Osteoblast (primary cell): Measurements from ENCODE around the gene KANTR. TPM values are rescaled to one million over a fixed set of nuclear protein-coding genes. Genes with fewer than 3 reads are reported as not detected.

Experiments
- DNase-seq: peaks from one replicate; pipeline ENCODE4 v3.0.0; 2011; ENCODE audit warnings: low spot score, mixed read lengths; ENCODE audit not compliant: insufficient read length; ENCODE audit errors: missing footprints
- H2AFZ ChIP-seq: 2 replicates; pipeline ENCODE4 v1.6.0; 2011; ENCODE audit warnings: mild to moderate bottlenecking, low read length
- H3K27ac ChIP-seq: 2 replicates; pipeline ENCODE4 v1.5.1; 2011; ENCODE audit warnings: mild to moderate bottlenecking, low read depth, low read length, moderate library complexity
- H3K27me3 ChIP-seq: 2 replicates; pipeline ENCODE4 v1.6.0; 2012; ENCODE audit warnings: mild to moderate bottlenecking, control low read depth, inconsistent platforms, low read length, moderate library complexity; ENCODE audit not compliant: insufficient read depth
- H3K36me3 ChIP-seq: 2 replicates; pipeline ENCODE4 v1.5.1; 2011; ENCODE audit warnings: mild to moderate bottlenecking, low read length, control low read depth, moderate library complexity; ENCODE audit not compliant: insufficient read depth
- H3K4me1 ChIP-seq: 2 replicates; pipeline ENCODE4 v1.5.1; 2011; ENCODE audit warnings: mild to moderate bottlenecking, low read length, control low read depth, moderate library complexity; ENCODE audit not compliant: insufficient read depth
- H3K4me2 ChIP-seq: 2 replicates; pipeline ENCODE4 v1.6.0; 2011; ENCODE audit warnings: mild to moderate bottlenecking, low read length; ENCODE audit not compliant: insufficient read depth
- H3K4me3 ChIP-seq: fragments of 200-600 bp; sonication (generic); 3 replicates; pipeline ENCODE4 v1.5.1; 2012; ENCODE audit warnings: mild to moderate bottlenecking, low read length, inconsistent platforms; ENCODE audit not compliant: insufficient read depth
- H3K79me2 ChIP-seq: 2 replicates; pipeline ENCODE4 v1.6.0; 2012; ENCODE audit warnings: mild to moderate bottlenecking, low read length, control low read depth, inconsistent platforms; ENCODE audit not compliant: insufficient read depth
- H3K9me3 ChIP-seq: 2 replicates; pipeline ENCODE4 v1.5.1; 2011; ENCODE audit warnings: low read depth, low read length, control low read depth
- H4K20me1 ChIP-seq: 2 replicates; pipeline ENCODE4 v1.6.0; 2012; ENCODE audit warnings: mild to moderate bottlenecking, low read length, control low read depth; ENCODE audit not compliant: insufficient read depth
- total RNA-seq: library from RNA; depleted of rRNA; stranded (reverse); fragments of >200 nt; gene quantifications from 2 replicates; pipeline ENCODE4 v1.2.3, GENCODE V29; 2012
- TF ChIP-seq, protein P1 (sequence below): IDR thresholded peaks from 2 replicates; pipeline ENCODE4 v1.5.1; 2011; ENCODE audit warnings: mild to moderate bottlenecking, low read depth, low read length, moderate library complexity; ENCODE audit errors: extremely low read depth

Gene KANTR
- total RNA-seq, 1 donor: 12.3 TPM

DNA sequence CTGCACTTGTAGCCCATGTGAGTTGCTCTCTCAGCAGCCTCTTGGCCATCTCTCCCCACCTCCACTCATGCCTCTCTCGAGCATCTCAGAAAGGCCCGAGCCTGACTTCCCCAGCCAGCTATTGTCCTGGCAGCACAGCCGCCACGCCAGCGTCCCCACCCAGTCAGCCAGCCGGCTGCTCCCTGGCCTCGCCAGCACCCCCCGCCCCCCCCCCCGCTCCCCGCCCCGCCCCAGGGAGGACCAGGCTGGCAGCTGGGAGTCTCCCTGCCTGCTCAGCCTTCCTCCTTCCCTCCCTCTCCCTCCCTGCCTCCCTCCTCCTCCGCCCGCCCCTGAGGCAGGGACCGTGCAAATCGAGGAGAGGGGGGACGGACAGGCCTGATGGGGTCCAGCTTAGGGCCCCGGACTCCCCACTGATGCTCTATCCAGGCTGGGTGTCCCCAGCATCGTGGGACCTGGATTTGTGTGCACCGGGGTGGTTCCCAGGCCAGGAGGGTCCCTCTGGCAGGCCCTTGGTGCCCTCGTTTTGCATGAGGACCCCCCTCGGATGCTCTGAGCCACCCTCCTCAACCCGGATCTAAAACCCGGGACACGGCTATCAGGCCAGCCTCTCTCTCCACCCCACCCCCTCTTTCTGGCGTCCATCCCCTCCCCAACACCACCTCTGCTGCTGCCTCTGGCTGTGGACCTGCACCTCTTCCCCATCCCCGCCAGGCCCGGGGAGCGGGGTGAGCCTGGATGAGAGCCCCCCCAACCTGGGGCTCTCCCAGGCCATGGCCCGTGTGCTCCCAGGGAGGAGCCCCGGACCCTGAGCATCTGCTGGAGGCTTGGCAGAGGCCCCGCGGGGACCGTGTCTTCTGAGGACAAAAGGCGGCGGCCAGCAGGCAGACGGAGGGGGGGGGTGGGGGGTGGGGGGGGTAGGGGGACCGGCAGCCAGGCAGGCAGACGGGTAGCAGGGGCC, 45.5 kb upstream of the KANTR start, which contains the start of gene GPR173:
Gene GPR173 (plus strand): TSS at position 621 of the 958 bp plus-strand sequence. CDS start 27,833 bp downstream, outside the sequence.
- Histone ChIP-seq H3K4me3 (peak within 1 kb of the TSS; percentile 75), H3K9me3 (no peaks in the 10 kb centered on the region), H3K4me1 (peaks cover 8% of the 10 kb centered on the region), H3K27ac (peak within 1 kb of the TSS; percentile 70), H3K4me2 (peak within 1 kb of the TSS; percentile 82), H2AFZ (peak within 1 kb of the TSS; percentile 93), H3K36me3 (no peaks in the 10 kb centered on the region), H4K20me1 (peaks cover 24% of the 10 kb centered on the region), H3K27me3 (peaks cover 13% of the 10 kb centered on the region), H3K79me2 (peaks cover 48% of the 10 kb centered on the region)
- DNase-seq: peak; percentile 93
- TF ChIP-seq, protein P1, sequence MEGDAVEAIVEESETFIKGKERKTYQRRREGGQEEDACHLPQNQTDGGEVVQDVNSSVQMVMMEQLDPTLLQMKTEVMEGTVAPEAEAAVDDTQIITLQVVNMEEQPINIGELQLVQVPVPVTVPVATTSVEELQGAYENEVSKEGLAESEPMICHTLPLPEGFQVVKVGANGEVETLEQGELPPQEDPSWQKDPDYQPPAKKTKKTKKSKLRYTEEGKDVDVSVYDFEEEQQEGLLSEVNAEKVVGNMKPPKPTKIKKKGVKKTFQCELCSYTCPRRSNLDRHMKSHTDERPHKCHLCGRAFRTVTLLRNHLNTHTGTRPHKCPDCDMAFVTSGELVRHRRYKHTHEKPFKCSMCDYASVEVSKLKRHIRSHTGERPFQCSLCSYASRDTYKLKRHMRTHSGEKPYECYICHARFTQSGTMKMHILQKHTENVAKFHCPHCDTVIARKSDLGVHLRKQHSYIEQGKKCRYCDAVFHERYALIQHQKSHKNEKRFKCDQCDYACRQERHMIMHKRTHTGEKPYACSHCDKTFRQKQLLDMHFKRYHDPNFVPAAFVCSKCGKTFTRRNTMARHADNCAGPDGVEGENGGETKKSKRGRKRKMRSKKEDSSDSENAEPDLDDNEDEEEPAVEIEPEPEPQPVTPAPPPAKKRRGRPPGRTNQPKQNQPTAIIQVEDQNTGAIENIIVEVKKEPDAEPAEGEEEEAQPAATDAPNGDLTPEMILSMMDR: no peak

DNA sequence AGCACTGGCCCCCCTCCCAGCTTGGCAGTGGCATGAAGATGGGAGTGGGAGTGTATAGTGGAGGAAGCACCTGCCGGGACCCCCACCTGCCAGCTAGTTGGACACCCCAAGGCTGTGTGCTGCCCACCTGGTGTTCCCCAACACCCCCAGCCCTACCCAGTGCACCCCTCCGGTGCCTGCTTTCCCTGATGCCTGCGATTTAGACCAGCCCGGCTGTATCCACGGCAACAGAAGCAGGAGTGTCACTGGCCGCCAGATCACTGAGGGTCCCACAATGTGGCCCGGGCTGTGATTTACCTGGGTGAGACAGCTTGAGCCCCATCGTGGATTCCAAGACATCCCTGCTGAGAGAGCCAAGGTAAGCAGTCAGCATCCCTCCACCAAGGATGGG, 44.8 kb upstream of the KANTR start:
- no peaks in the 10 kb centered on the region for H3K36me3 ChIP-seq
- peaks cover 26% of the 10 kb centered on the region for H4K20me1 ChIP-seq
- H3K27me3 ChIP-seq: peaks cover 13% of the 10 kb centered on the region
- H3K4me2 ChIP-seq: peak overlapping the region; percentile 82
- H3K4me1 ChIP-seq: peaks cover 8% of the 10 kb centered on the region
- TF ChIP-seq, protein P1: no peak
- H3K9me3 ChIP-seq: no peaks in the 10 kb centered on the region
- H2AFZ ChIP-seq: no peak overlapping the region
- H3K27ac ChIP-seq: no peak overlapping the region
- peak overlapping the region; percentile 75 for H3K4me3 ChIP-seq
- H3K79me2 ChIP-seq: peaks cover 55% of the 10 kb centered on the region
- no peak for DNase-seq

DNA sequence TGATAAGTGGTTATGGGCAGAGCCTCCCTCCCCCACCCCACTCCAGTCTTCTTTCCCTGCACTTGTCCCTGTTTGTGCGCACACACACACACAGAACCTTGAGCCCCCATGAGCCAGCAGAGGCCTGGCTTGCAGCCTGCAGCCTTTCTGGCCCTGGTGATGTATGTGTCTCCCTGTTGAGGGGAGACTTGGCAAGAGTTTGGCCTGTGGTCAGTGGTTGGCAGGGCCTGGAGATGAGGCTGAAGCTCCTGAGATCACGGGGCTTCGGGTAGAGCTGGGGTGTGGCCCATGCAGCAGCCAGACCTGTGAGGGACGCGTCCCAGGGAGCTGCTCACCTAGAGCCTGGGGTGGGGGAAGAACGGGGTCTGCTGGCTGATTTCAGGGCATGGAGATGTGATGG, 43.1 kb upstream of the KANTR start:
- Histone ChIP-seq H3K79me2 (peaks cover 71% of the 10 kb centered on the region), H3K4me2 (peak overlapping the region; percentile 82), H3K4me3 (peak overlapping the region; percentile 14), H3K27ac (no peak overlapping the region), H3K4me1 (peaks cover 8% of the 10 kb centered on the region), H2AFZ (no peak overlapping the region), H3K27me3 (peaks cover 5% of the 10 kb centered on the region), H4K20me1 (peaks cover 40% of the 10 kb centered on the region), H3K9me3 (no peaks in the 10 kb centered on the region), H3K36me3 (no peaks in the 10 kb centered on the region)
- DNase-seq: no peak
- TF ChIP-seq, protein P1: no peak

DNA sequence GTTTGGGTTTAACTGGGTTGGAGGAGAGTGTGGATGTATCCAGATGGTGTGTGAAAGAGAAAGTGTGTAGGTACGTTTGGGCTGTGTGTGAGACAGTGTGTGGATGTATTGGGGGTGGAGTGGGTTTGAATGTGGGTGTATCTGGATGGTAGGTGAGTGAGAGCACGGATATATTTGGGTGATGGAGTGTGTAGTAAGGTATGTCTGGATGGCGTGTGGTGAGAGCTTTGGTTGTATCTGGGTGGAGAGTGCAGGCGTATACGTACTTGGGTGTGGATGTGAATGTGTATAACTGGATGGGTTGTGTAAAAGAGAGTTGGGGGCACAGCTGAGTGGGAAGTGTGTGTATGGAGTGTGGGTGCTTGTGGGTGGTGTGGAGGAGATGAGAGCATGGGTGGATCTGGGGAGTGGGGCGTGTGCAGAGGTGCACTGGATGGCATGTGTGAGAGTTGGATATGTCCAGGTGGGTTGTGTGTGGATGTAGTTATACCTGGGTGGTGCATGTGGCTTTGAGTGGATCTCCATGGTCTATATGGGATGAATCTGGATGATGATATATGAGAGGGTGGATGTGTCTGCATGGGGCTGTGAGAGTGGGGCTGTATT, 38.6 kb upstream of the KANTR start:
- DNase-seq: no peak
- no peak overlapping the region for H3K4me2 ChIP-seq
- peaks cover 3% of the 10 kb centered on the region for H3K4me1 ChIP-seq
- peaks cover 73% of the 10 kb centered on the region for H3K79me2 ChIP-seq
- no peak overlapping the region for H3K27ac ChIP-seq
- no peaks in the 10 kb centered on the region for H3K36me3 ChIP-seq
- H3K27me3 ChIP-seq: no peaks in the 10 kb centered on the region
- no peak overlapping the region for H2AFZ ChIP-seq
- H3K9me3 ChIP-seq: no peaks in the 10 kb centered on the region
- TF ChIP-seq, protein P1: no peak
- H4K20me1 ChIP-seq: peaks cover 43% of the 10 kb centered on the region
- H3K4me3 ChIP-seq: no peak overlapping the region
